AG09319 (cell line): ENCODE results near the gene EPS8L3.

ENCODE experiments used
- DNase-seq: peaks from one replicate; pipeline ENCODE4 v3.0.0-alpha.2; 2010; ENCODE audit warnings: low read depth; ENCODE audit errors: extremely low read depth
- TF ChIP-seq, protein P1 (sequence below): IDR thresholded peaks from 2 replicates; pipeline ENCODE4 v1.5.1; 2011; ENCODE audit warnings: low read depth, mild to moderate bottlenecking, inconsistent platforms, low read length, moderate library complexity

Gene EPS8L3

DNA sequence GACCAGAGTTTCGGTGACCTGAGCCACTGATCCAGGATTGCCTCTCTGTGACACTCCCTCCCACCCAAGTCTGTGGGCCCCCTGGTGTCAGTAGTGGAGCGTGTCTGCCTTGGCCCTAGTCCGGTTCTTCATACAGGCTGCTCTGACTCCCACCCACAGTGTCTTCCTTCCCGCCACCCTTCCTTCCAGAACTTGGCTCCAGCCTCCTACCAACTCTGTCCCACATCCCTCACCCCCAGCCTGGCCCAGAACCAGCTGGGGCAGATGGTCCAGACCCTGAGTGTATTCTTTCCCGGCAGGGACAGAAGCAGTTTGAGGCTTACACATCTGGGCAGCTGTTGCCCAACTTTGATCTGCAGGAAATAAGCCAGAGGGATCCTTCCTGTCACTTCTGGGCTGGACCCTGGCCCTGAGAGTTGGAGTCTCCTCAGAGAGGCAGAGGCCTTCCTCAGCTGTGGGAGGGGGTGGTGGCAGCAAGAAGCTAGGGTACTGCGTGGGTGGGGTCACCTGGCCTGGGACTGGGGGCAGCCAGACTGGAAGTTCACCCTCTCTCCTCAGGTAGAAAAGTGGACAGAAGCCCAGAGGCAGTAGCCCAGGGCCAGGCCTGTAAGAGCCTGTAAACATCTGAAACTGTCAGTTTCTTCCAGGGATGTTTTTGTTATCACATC is 43.1 kb upstream of the EPS8L3 start:
- TF ChIP-seq, protein P1, sequence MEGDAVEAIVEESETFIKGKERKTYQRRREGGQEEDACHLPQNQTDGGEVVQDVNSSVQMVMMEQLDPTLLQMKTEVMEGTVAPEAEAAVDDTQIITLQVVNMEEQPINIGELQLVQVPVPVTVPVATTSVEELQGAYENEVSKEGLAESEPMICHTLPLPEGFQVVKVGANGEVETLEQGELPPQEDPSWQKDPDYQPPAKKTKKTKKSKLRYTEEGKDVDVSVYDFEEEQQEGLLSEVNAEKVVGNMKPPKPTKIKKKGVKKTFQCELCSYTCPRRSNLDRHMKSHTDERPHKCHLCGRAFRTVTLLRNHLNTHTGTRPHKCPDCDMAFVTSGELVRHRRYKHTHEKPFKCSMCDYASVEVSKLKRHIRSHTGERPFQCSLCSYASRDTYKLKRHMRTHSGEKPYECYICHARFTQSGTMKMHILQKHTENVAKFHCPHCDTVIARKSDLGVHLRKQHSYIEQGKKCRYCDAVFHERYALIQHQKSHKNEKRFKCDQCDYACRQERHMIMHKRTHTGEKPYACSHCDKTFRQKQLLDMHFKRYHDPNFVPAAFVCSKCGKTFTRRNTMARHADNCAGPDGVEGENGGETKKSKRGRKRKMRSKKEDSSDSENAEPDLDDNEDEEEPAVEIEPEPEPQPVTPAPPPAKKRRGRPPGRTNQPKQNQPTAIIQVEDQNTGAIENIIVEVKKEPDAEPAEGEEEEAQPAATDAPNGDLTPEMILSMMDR = no peak
- DNase-seq = no peak

DNA sequence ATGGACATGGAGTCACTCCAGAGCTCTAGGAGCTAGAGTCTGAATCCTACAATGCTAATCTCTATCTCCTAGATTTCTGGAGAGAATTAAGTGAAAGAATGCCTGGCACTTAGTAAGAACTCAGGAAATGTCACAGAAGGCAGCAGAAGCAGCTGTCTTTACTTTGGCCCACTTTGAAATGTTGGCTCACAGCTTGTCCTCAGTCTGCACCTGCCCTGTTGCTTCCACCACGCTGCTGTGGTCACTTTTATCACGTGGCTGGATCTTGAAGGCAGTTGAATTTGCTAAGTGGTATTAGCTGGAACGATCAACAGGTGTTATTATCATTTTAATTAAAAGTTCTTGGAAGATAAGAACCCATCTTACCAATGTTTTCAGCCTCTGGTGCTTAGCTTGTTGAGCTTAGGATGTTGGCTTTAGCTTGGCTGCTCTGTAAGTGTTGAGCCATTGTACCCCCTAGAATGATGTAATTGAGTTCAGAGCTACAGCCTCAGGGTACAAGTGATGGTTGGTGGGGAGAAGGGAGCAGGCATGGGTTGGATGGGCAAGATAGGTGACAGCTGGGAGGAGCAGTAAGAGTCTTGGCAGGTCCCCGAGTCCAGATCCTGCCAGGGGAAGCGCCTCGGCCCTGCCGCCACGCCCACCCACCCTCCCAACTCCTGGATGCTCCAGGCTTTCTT is 41.9 kb upstream of the EPS8L3 start:
- DNase-seq = no peak
- TF ChIP-seq, protein P1 = no peak

DNA sequence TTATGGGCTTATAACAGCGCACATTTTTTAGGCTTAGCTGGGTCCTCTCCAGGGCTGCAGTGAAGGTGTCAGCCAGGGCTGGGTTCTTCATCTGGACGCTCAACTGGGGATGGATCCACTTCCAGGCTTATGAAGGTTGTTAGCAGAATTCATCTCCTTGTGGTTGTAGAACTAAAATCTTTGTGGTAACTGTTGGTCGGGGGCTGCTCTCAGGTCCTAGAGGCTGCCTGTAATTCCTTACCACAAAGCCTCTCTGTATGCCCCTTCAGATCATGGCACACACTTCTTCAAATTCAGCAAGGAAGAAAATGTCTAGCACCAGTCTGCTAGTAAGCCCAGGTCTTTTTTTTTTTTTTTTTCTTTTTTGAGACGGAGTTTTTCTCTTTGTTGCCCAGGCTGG is 40.9 kb upstream of the EPS8L3 start:
- DNase-seq = no peak
- TF ChIP-seq, protein P1 = no peak

DNA sequence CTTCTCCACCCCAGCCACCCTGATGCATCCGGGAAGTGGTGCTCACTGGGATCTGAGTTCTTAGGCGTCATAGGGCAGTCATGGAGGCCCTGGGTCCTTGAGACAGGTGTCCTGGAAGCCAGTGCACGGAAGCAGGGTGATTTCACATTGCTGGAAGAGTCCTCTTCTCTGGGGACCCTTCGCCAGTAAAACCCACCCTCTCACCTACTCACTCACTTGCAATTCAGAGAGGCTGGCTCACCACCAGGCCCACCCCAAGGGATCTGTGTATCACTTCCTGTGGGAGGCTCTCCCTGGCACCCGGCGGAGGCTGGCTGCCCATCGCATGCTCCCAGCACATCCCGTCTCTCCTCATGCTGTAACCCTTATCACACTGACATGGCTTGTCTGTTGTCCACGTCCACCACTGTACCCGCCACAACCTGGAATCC is 40.2 kb upstream of the EPS8L3 start:
- TF ChIP-seq, protein P1 = no peak
- no peak for DNase-seq

DNA sequence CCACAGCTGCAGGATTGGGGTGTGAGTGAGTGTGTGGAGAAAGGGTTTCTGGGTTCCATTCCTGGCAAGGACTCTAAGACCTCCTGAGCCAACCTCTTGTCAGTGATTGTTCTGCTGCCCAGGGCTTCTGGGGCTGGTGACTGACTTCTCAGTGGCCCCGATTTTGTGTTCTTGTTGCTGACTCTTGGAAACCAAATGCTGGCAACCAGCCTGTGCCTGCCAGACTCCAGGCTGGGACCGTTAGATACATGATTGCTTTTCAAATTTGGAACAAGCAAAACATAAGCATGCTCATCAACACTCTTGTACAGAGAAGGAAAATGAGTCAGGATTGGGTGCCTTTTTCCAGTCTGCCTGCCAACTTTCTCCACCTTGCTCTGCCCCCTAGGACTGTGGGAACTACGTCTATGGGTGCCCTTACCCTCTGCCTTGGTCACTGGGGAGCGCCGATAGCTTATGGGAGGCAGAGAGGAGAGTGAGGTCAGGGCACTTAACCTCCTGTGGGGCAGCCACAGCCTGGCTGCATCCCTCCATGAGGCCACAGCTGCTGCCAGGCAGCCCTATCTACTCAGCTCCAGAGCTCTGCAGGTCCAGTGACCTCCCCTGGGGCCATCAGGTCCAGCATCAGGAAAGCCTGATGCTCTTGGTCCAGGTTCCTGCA is 39.3 kb upstream of the EPS8L3 start:
- DNase-seq = no peak
- TF ChIP-seq, protein P1 = no peak

DNA sequence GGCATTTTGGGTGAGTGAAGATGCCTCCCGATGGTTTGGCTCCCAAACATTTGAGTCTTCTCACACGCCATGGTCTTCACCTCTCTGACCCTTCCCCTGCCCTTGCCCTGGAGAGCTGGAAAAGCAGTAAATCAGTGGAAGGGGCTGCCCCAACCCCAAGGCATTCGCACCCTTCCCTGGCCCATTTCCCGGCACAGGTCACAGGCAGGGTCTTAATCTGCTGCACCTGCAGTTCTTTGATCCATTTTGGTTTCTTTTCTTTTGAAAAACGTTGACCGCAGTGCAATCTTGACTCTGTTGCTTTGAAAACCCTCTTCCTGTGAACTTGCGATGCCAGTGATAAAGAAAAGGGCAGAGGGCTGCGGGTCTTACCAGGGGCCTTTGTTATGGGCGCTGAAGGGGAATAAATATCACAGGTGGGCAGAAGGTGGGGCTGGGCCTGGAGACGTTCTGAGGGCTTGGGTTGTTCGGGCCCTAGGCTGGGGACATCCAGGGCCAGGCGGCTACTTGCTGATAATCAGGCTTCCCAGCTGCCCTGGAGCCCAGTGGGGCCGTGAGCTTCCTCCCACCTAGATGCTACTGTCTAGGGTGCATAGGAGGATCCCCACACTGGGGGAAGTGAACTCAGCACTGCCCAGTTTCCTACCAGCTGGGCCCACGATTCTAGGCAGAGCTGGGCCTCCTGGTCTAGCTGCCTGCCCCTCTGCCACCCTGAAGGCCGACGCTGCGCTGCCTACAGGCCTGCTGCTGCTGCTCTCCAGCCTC is 38.6 kb upstream of the EPS8L3 start:
- DNase-seq = no peak
- TF ChIP-seq, protein P1 = no peak
